IMR-90 (cell line): ENCODE data around the gene CSAD. TPM values are rescaled to one million over a fixed set of nuclear protein-coding genes. Genes with fewer than 3 reads are reported as not detected.

Experiments used
- ATAC-seq: fragments of 200-7000 bp; cut with Tn5 transposase; 2 replicates; pipeline ENCODE4 v1.9.1; 2020; ENCODE audit warnings: low read depth, mild to moderate bottlenecking, moderate library complexity
- BruUV-seq: library from RNA; stranded (reverse); fragments of 400-500 nt; replicated peaks from 2 replicates; lab custom pipeline; 2021; lab: Mats Ljungman, UMichigan
- CTCF ChIA-PET: fragments of 300-600 bp; formaldehyde crosslinking; extraction: SDS; loops from one replicate; lab custom pipeline; 2021; ENCODE audit warnings: antibody characterized with exemption; lab: Yijun Ruan, JAX
- POLR2A ChIA-PET: fragments of 300-600 bp; sonication (Branson Sonifier 250); formaldehyde crosslinking; loops from one replicate; lab custom pipeline; 2022; ENCODE audit warnings: antibody characterized with exemption; ENCODE audit not compliant: unreplicated experiment; lab: Charles Lee
- DNase-seq: peaks from one replicate; pipeline ENCODE4 v3.0.0; 2013
- H2AFZ ChIP-seq: replicated peaks from 2 replicates; pipeline ENCODE3; 2013; ENCODE audit warnings: low read length, mild to moderate bottlenecking; ENCODE audit not compliant: poor library complexity
- H2AK5ac ChIP-seq: 2 replicates; pipeline ENCODE4 v1.6.1; 2013; ENCODE audit warnings: low read depth, low read length, inconsistent platforms
- H2AK9ac ChIP-seq: replicated peaks from 2 replicates; pipeline ENCODE3; 2013; ENCODE audit warnings: mild to moderate bottlenecking, low read depth, low read length, moderate library complexity; ENCODE audit not compliant: poor library complexity
- H2BK120ac ChIP-seq: 2 replicates; pipeline ENCODE4 v1.6.1; 2013; ENCODE audit warnings: low read depth, low read length, inconsistent platforms
- H2BK15ac ChIP-seq: 3 replicates; pipeline ENCODE4 v1.6.1; 2013; ENCODE audit warnings: low read depth, low read length, inconsistent platforms
- H2BK20ac ChIP-seq: 2 replicates; pipeline ENCODE4 v1.6.1; 2013; ENCODE audit warnings: low read depth, mild to moderate bottlenecking, inconsistent platforms, low read length, moderate library complexity
- H2BK5ac ChIP-seq: 2 replicates; pipeline ENCODE4 v1.6.1; 2013; ENCODE audit warnings: mild to moderate bottlenecking, low read depth, low read length, inconsistent platforms; ENCODE audit not compliant: poor library complexity, severe bottlenecking
- H3K14ac ChIP-seq: replicated peaks from 2 replicates; pipeline ENCODE4 v1.6.1; 2013; ENCODE audit warnings: low read depth, low read length, inconsistent platforms
- H3K18ac ChIP-seq: 2 replicates; pipeline ENCODE4 v1.6.1; 2013; ENCODE audit warnings: low read depth, low read length, control low read depth
- H3K23ac ChIP-seq: 2 replicates; pipeline ENCODE4 v1.6.1; 2013; ENCODE audit warnings: low read depth, low read length, inconsistent platforms
- H3K27ac ChIP-seq: 2 replicates; pipeline ENCODE4 v1.5.1; 2013; ENCODE audit warnings: mild to moderate bottlenecking, control low read depth, low read length; ENCODE audit not compliant: insufficient read depth
- H3K27me3 ChIP-seq: 2 replicates; pipeline ENCODE4 v1.6.1; 2013; ENCODE audit warnings: low read length; ENCODE audit not compliant: control insufficient read depth, insufficient read depth
- H3K36me3 ChIP-seq: 2 replicates; pipeline ENCODE4 v1.6.1; 2013; ENCODE audit warnings: low read length, mixed read lengths; ENCODE audit not compliant: control insufficient read depth, insufficient read depth
- H3K4ac ChIP-seq: 2 replicates; pipeline ENCODE4 v1.6.1; 2013; ENCODE audit warnings: low read depth, low read length, inconsistent platforms
- H3K4me1 ChIP-seq: 2 replicates; pipeline ENCODE4 v1.6.1; 2013; ENCODE audit warnings: low read length, mixed read lengths; ENCODE audit not compliant: control insufficient read depth, insufficient read depth
- H3K4me2 ChIP-seq: 2 replicates; pipeline ENCODE4 v1.6.1; 2013; ENCODE audit warnings: low read depth, mild to moderate bottlenecking, control low read depth, low read length, moderate library complexity
- H3K4me3 ChIP-seq: 2 replicates; pipeline ENCODE4 v1.5.1; 2013; ENCODE audit warnings: low read depth, mild to moderate bottlenecking, control low read depth, low read length, moderate library complexity; ENCODE audit not compliant: insufficient read depth
- H3K56ac ChIP-seq: 2 replicates; pipeline ENCODE4 v1.6.1; 2013; ENCODE audit warnings: low read length, inconsistent platforms; ENCODE audit not compliant: insufficient read depth; ENCODE audit errors: extremely low read depth
- H3K79me1 ChIP-seq, 2 experiments: 2 replicates each; pipeline ENCODE4 v1.6.1; 2013; ENCODE audit warnings: low read length in 2 of 2, inconsistent platforms in 1 of 2, low read depth in 1 of 2
- H3K9ac ChIP-seq: 2 replicates; pipeline ENCODE4 v1.6.1; 2013; ENCODE audit warnings: low read depth, low read length, control low read depth
- H3K9me1 ChIP-seq: 2 replicates; pipeline ENCODE4 v1.6.1; 2013; ENCODE audit warnings: low read length, inconsistent platforms; ENCODE audit not compliant: insufficient read depth
- H3K9me3 ChIP-seq: 2 replicates; pipeline ENCODE4 v1.6.1; 2013; ENCODE audit warnings: low read length; ENCODE audit not compliant: control insufficient read depth, insufficient read depth
- H4K20me1 ChIP-seq: 2 replicates; pipeline ENCODE4 v1.6.1; 2013; ENCODE audit warnings: low read length, inconsistent platforms; ENCODE audit not compliant: insufficient read depth
- H4K5ac ChIP-seq: 2 replicates; pipeline ENCODE4 v1.6.1; 2013; ENCODE audit warnings: mild to moderate bottlenecking, low read depth, low read length, control low read depth
- H4K8ac ChIP-seq, 2 experiments: 2 replicates each; pipeline ENCODE4 v1.6.1; 2013; ENCODE audit warnings: low read depth in 2 of 2, low read length in 2 of 2, control low read depth in 1 of 2, inconsistent platforms in 1 of 2
- H4K91ac ChIP-seq: 2 replicates; pipeline ENCODE4 v1.6.1; 2013; ENCODE audit warnings: low read depth, low read length, inconsistent platforms; ENCODE audit not compliant: insufficient read depth
- BHLHE40 ChIP-seq: fragments of 150-350 bp; IDR thresholded peaks from 2 replicates; pipeline ENCODE4 v1.6.1; 2016; ENCODE audit warnings: mild to moderate bottlenecking, low read depth, low read length
- CEBPB ChIP-seq: IDR thresholded peaks from 2 replicates; pipeline ENCODE4 v1.6.1; 2012; ENCODE audit warnings: low read depth, low read length, improper control_type of control experiment
- CHD1 ChIP-seq: IDR thresholded peaks from 2 replicates; pipeline ENCODE4 v1.6.1; 2012; ENCODE audit warnings: low read depth, low read length, improper control_type of control experiment
- FOS ChIP-seq: fragments of 150-350 bp; IDR thresholded peaks from 2 replicates; pipeline ENCODE4 v1.6.1; 2016; ENCODE audit warnings: low read depth, low read length
- MXI1 ChIP-seq: IDR thresholded peaks from 2 replicates; pipeline ENCODE4 v1.6.1; 2012; ENCODE audit warnings: low read depth, mild to moderate bottlenecking, low read length, moderate library complexity, borderline replicate concordance
- RCOR1 ChIP-seq: IDR thresholded peaks from 2 replicates; pipeline ENCODE4 v1.6.1; 2012; ENCODE audit warnings: mild to moderate bottlenecking, low read length, improper control_type of control experiment; ENCODE audit not compliant: insufficient replicate concordance
- RFX5 ChIP-seq: IDR thresholded peaks from 2 replicates; pipeline ENCODE4 v1.8.0; 2012; ENCODE audit warnings: low read depth, mild to moderate bottlenecking, low read length, moderate library complexity
- SMC3 ChIP-seq: fragments of 150-350 bp; IDR thresholded peaks from 2 replicates; pipeline ENCODE4 v1.6.1; 2016; ENCODE audit warnings: low read depth, mild to moderate bottlenecking, antibody characterized with exemption, low read length, moderate library complexity
- WGBS, 2 experiments: methylation state at CpG; one replicate each; pipeline versions ENCODE4 v1.1.5 to v1.1.7; 2013; ENCODE audit warnings: missing lambda C conversion rate in 2 of 2; ENCODE audit not compliant: insufficient read length in 1 of 2; ENCODE audit errors: extremely low coverage in 2 of 2; 5-methylcytosine and 5-hydroxymethylcytosine counted together
- dilution Hi-C: fragments of 300-500 bp; cut with HindIII; formaldehyde crosslinking; loops from one replicate; pipeline ENCODE4 v1.14.3; 2018; ENCODE audit warnings: low sequenced_read_pairs; ENCODE audit not compliant: unreplicated experiment
- in situ Hi-C: fragments of 300-500 bp; cut with MboI; formaldehyde crosslinking; loops from 3 replicates; pipeline ENCODE4 v1.14.3; 2019; ENCODE audit warnings: low sequenced_read_pairs, inconsistent platforms, mixed read lengths
- intact Hi-C: fragments of 100-400 bp; cut with micrococcal nuclease; formaldehyde crosslinking; loops from 2 replicates; pipeline ENCODE4 v1.10.0; 2022
- polyA plus RNA-seq, 3 experiments: library from polyadenylated mRNA; depleted of rRNA; stranded (reverse); fragments of >200 nt; gene quantifications; 2 replicates each; pipeline ENCODE4 v1.2.3, GENCODE V29; 2012; ENCODE audit warnings: low replicate concordance in 1 of 3
- total RNA-seq: library from RNA; depleted of rRNA; stranded (reverse); fragments of >200 nt; gene quantifications from 2 replicates; pipeline ENCODE4 v1.2.3, GENCODE V29; 2012
- TF ChIP-seq, protein P1 (sequence below): conservative IDR thresholded peaks from 2 replicates; pipeline ENCODE4 v1.5.1; 2012; ENCODE audit warnings: mild to moderate bottlenecking, low read depth, low read length, improper control_type of control experiment

CSAD gene
- total and polyA plus RNA-seq, 2 of the 4 experiments (the other 2 are of a cell fraction) = 5.4 to 45.6 TPM

DNA sequence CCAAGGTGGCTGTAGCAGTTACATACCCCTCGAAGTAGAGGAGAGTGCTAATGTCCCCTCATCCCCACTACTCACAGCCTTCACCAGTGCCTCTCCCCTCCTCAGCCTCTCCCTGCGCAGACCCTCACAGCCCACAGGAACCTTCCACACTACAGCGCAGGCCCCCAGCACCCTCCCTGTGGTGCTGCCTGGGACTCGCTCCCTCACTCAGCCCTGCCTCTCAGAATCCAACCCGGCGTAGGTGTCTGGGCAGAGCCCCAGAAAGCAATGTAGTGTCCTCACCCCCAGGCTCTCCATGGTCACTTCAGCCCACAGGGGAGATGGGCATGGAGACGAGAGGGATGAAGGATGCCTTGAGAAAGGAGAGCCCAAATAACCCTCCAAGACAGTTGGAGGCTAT, 11.1 kb downstream of the CSAD start:
- no peak overlapping the region for H3K4me3 ChIP-seq
- H3K14ac ChIP-seq = no peak overlapping the region; the same call in 1 of the 2 replicates
- ChIA-PET POLR2A (no interaction called here), CTCF (interaction anchor here (0.7 kb wide), 1 partner anchor 1954 kb away, joined by 5 read pairs; no protein-coding TSS in a partner anchor)
- H2BK20ac ChIP-seq = no peak overlapping the region
- ATAC-seq (no peak), DNase-seq (no peak)
- H3K4me2 ChIP-seq = no peak overlapping the region
- WGBS, 2 experiments = 100% methylated on average over 2 of the region's 7 CpGs; no CpG with 5 or more reads in 1 of the 2 experiments
- H2BK120ac ChIP-seq = no peak overlapping the region
- H3K9me3 ChIP-seq = no peaks in the 10 kb centered on the region
- H2BK15ac ChIP-seq = no peak overlapping the region
- no peak overlapping the region for H3K4ac ChIP-seq
- H3K56ac ChIP-seq = no peak overlapping the region
- no peak overlapping the region for H3K9ac ChIP-seq
- H3K23ac ChIP-seq = no peak overlapping the region
- in situ Hi-C loops = no loop called here
- H3K18ac ChIP-seq = no peak overlapping the region
- no peak overlapping the region for H2AK5ac ChIP-seq
- H2BK5ac ChIP-seq = no peak overlapping the region
- peaks cover 17% of the 10 kb centered on the region for H3K9me1 ChIP-seq
- no peak overlapping the region for H3K27ac ChIP-seq
- dilution Hi-C loops = no loop called here
- H2AFZ ChIP-seq = no peak overlapping the region
- BruUV-seq = no TSS peak
- no peaks in the 10 kb centered on the region for H3K27me3 ChIP-seq
- H3K79me1 ChIP-seq = peaks cover 0 to 18% of the 10 kb centered on the region in 2 experiments; a peak in 2 of 4 replicates
- no peak overlapping the region for H4K5ac ChIP-seq
- H4K8ac ChIP-seq = no peak overlapping the region
- peaks cover 14% of the 10 kb centered on the region for H3K4me1 ChIP-seq
- H3K36me3 ChIP-seq = peaks cover 22% of the 10 kb centered on the region
- intact Hi-C loops = no loop called here
- no peaks in the 10 kb centered on the region for H4K20me1 ChIP-seq
- peak overlapping the region; percentile 3 for H2AK9ac ChIP-seq
- no peak for TF ChIP-seq RFX5
- TF ChIP-seq, protein P1, sequence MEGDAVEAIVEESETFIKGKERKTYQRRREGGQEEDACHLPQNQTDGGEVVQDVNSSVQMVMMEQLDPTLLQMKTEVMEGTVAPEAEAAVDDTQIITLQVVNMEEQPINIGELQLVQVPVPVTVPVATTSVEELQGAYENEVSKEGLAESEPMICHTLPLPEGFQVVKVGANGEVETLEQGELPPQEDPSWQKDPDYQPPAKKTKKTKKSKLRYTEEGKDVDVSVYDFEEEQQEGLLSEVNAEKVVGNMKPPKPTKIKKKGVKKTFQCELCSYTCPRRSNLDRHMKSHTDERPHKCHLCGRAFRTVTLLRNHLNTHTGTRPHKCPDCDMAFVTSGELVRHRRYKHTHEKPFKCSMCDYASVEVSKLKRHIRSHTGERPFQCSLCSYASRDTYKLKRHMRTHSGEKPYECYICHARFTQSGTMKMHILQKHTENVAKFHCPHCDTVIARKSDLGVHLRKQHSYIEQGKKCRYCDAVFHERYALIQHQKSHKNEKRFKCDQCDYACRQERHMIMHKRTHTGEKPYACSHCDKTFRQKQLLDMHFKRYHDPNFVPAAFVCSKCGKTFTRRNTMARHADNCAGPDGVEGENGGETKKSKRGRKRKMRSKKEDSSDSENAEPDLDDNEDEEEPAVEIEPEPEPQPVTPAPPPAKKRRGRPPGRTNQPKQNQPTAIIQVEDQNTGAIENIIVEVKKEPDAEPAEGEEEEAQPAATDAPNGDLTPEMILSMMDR = no peak
- no peak for TF ChIP-seq RCOR1
- no peak for TF ChIP-seq MXI1
- no peak for TF ChIP-seq SMC3
- no peak for TF ChIP-seq BHLHE40
- no peak for TF ChIP-seq CHD1
- TF ChIP-seq FOS = no peak
- no peak for TF ChIP-seq CEBPB
- no peak overlapping the region for H4K91ac ChIP-seq
